ENCODE measurements around the gene DHRS12. TPM values are rescaled to one million over a fixed set of nuclear protein-coding genes. Genes with fewer than 3 reads are reported as not detected.

Gene DHRS12
- total and polyA plus RNA-seq, 8 donors = 13.8 to 39.4 (median 26.5) TPM

DNA sequence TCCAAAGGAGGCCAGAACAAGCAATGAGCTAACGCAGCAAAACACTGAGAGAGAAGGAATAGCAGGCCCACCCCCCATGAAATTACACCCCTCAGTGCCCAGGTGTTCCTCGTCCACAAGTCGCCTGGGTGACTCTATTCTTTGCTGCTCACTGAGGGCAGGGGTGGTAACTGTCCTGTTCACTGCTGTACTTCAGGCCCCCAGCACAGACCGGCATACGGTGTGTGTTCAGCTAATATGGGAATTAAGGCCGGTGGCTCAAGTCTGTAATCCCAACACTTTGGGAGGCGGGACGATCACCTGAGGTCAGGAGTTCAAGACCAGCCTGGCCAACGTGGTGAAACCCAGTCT, 31.9 kb downstream of the DHRS12 start:
- H3K4me3 ChIP-seq = peak overlapping the region in 1 of 4 donors; percentile 25
- intact Hi-C loops (cut with DNase I) = no loop called here
- peaks cover 0 to under 1% (median 0%) of the 10 kb centered on the region in 3 donors for H3K36me3 ChIP-seq
- H3K9me3 ChIP-seq = no peaks in the 10 kb centered on the region
- H3K4me1 ChIP-seq = peaks cover 38 to 43% (median 40%) of the 10 kb centered on the region in 3 donors
- ATAC-seq = no peak
- no peak for DNase-seq
- no peaks in the 10 kb centered on the region for H3K27me3 ChIP-seq
- no peak for FAIRE-seq
- H3K27ac ChIP-seq = peak overlapping the region; percentile 84 to 93 (median 90)
- 45% methylated on average over 9 of the region's 9 CpGs for WGBS, 2 donors
- TF ChIP-seq, protein P1, sequence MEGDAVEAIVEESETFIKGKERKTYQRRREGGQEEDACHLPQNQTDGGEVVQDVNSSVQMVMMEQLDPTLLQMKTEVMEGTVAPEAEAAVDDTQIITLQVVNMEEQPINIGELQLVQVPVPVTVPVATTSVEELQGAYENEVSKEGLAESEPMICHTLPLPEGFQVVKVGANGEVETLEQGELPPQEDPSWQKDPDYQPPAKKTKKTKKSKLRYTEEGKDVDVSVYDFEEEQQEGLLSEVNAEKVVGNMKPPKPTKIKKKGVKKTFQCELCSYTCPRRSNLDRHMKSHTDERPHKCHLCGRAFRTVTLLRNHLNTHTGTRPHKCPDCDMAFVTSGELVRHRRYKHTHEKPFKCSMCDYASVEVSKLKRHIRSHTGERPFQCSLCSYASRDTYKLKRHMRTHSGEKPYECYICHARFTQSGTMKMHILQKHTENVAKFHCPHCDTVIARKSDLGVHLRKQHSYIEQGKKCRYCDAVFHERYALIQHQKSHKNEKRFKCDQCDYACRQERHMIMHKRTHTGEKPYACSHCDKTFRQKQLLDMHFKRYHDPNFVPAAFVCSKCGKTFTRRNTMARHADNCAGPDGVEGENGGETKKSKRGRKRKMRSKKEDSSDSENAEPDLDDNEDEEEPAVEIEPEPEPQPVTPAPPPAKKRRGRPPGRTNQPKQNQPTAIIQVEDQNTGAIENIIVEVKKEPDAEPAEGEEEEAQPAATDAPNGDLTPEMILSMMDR (IDR thresholded peaks at IDR 0.05) = no peak

DNA sequence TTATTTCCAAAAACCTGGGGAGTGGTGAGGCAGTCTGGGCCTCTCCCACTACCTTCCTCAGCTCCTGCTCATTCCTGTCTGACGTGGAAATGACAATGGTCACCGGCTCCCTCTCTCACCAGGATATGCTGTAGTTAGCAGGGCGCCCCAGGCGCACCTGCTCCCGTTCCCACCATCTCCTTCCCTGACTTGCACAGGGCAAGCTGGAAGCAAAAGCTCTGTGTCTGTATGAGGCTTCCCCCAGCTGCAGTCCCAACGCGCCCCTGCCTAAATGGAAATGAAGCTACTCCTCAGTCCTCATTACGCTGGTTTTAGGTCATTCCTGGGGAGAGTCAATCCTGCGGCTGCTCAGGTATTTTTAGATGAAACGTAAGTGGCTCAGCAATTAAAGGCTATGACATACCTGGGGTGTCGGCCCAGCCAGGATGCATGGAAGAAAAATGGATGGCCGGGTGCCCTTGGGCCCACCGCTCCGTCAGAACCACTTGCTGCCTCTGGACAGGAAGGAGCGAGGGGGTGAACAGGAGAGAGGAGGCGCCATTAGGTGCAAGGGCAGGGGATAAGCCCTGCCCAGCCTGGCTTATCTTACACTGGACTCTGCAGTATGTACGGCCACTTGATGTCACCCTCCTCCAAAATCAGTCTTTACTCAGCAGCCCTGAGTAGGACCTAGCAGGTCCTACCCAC, 32.4 kb downstream of the DHRS12 start:
- Histone ChIP-seq H3K9me3 (no peaks in the 10 kb centered on the region), H3K27ac (peak overlapping the region; percentile 84 to 93 (median 90)), H3K36me3 (peaks cover 0 to 6% (median 0%) of the 10 kb centered on the region in 3 donors), H3K4me3 (peak overlapping the region in 1 of 4 donors; percentile 25), H3K4me1 (peaks cover 33 to 38% (median 37%) of the 10 kb centered on the region in 3 donors), H3K27me3 (no peaks in the 10 kb centered on the region)
- ATAC-seq = peak; percentile 70 to 77 (median 74)
- peak; percentile 79 to 94 (median 92) for DNase-seq
- TF ChIP-seq, protein P1 (IDR thresholded peaks at IDR 0.05) = no peak
- no peak for FAIRE-seq
- intact Hi-C loops (cut with DNase I) = no loop called here
- 38 to 42% methylated on average over 17 of the region's 17 CpGs for WGBS, 2 donors

DNA sequence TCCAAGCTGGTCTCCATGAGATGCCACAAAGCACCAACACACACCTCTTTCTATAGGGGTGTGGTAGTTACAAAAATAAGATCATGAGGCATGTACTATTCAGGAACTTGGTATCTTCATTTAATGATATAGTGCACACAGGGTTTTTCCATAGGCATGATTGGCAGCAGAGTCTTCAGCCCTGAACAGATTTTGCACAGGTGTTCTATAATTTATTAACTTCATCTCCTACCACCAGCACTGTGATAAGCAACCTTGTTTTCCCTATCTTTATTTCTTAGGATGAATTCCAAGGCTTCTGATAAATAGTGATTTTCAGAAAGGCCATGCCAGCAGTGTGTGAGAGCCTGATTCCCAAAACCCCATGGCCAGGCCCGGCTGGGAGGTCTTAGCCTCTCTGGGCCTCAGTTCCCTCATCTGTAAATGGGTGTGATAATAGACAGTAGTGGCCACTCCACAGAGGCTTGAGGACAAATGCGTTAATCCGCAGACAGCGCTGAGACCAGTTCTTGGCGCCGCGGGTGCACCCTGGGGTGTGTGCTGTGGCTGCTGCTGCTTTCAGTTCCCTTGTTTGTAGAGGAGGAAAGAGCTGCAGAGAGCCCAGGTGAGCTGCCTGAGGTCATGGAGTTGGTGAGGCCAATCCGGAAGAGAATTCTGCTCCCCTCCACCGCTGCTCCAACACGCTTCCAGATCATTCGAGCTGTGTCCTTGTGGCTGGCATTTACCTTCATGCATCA, 33.1 kb downstream of the DHRS12 start:
- H3K9me3 ChIP-seq = no peaks in the 10 kb centered on the region
- ATAC-seq = peak; percentile 66 to 80 (median 68)
- intact Hi-C loops (cut with DNase I) = no loop called here
- no peaks in the 10 kb centered on the region for H3K27me3 ChIP-seq
- H3K36me3 ChIP-seq = peaks cover 0 to 8% (median 0%) of the 10 kb centered on the region in 3 donors
- no peak for FAIRE-seq
- H3K4me3 ChIP-seq = peak overlapping the region in 1 of 4 donors; percentile 25
- peak in 4 of 6 donors; percentile 47 to 74 (median 70) for DNase-seq
- peaks cover 31 to 38% (median 35%) of the 10 kb centered on the region in 3 donors for H3K4me1 ChIP-seq
- WGBS, 2 donors = 24 to 25% methylated on average over 11 of the region's 11 CpGs
- peak overlapping the region; percentile 84 to 93 (median 90) for H3K27ac ChIP-seq
- TF ChIP-seq, protein P1 (IDR thresholded peaks at IDR 0.05) = no peak

DNA sequence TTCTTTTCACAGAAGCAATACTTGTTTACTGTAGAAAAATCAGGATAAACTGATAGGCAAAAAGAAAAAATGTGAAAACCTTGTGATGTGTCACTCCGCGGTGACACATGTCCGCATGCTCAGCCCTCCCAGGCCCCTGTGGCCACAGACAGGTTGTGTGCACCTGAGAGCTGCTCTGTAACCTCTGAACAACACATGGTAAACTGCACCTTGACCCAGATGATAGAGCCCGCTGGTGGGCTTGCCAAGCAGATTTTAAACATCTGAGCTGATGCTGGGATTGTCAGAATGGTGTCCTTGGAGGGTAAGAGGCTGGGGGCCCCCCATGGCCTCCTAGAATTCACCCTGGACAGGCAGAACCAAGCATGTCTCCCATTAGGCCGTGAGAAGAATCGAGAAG, 33.8 kb downstream of the DHRS12 start:
- Histone ChIP-seq H3K9me3 (no peaks in the 10 kb centered on the region), H3K4me1 (peaks cover 35 to 45% (median 36%) of the 10 kb centered on the region in 3 donors), H3K36me3 (peaks cover 0 to 8% (median 0%) of the 10 kb centered on the region in 3 donors), H3K27me3 (no peaks in the 10 kb centered on the region), H3K4me3 (no peak overlapping the region), H3K27ac (peak overlapping the region; percentile 84 to 93 (median 90))
- intact Hi-C loops (cut with DNase I) = no loop called here
- TF ChIP-seq, protein P1 (IDR thresholded peaks at IDR 0.05) = no peak
- ATAC-seq = peak; percentile 33 to 43 (median 42)
- DNase-seq = peak in 3 of 6 donors; percentile 59 to 70 (median 65)
- 47 to 50% methylated on average over 6 of the region's 6 CpGs for WGBS, 2 donors
- FAIRE-seq = no peak

All from pancreas (tissue), 10 donors.